ENCODE results near the gene LTB.

DNA sequence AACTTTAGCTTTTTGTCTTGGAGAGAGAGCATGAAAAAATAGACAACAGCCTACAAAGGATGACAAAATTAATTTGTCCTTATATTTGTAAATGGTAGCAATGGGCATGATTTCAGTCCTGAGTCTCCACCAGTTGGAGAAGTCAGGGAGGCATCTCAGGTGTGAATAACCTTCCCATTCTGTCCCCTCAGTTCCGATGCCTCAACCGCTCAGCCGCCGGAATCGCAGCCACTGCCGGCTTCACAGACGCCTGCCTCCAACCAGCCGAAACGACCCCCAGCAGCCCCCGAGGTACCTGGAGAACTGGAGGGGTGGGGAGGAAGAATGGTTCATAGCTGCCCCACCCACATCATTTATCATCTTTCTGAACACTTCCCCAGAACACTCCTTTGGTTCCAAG is 41.8 kb upstream of the LTB start:
- TF ChIP-seq HNF4G (IDR thresholded peaks at IDR 0.05) (no peak), EGR1 (IDR thresholded peaks at IDR 0.05; ENCODE audit: low read depth in 2 of 2) (no peak), JUND (IDR thresholded peaks at IDR 0.05) (no peak), YY1 (IDR thresholded peaks at IDR 0.05) (no peak), RAD21 (IDR thresholded peaks at IDR 0.05) (no peak), SP1 (IDR thresholded peaks at IDR 0.05) (no peak)
- TF ChIP-seq, protein P1, sequence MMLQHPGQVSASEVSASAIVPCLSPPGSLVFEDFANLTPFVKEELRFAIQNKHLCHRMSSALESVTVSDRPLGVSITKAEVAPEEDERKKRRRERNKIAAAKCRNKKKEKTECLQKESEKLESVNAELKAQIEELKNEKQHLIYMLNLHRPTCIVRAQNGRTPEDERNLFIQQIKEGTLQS (IDR thresholded peaks at IDR 0.05): no peak
- TF ChIP-seq, protein P2, sequence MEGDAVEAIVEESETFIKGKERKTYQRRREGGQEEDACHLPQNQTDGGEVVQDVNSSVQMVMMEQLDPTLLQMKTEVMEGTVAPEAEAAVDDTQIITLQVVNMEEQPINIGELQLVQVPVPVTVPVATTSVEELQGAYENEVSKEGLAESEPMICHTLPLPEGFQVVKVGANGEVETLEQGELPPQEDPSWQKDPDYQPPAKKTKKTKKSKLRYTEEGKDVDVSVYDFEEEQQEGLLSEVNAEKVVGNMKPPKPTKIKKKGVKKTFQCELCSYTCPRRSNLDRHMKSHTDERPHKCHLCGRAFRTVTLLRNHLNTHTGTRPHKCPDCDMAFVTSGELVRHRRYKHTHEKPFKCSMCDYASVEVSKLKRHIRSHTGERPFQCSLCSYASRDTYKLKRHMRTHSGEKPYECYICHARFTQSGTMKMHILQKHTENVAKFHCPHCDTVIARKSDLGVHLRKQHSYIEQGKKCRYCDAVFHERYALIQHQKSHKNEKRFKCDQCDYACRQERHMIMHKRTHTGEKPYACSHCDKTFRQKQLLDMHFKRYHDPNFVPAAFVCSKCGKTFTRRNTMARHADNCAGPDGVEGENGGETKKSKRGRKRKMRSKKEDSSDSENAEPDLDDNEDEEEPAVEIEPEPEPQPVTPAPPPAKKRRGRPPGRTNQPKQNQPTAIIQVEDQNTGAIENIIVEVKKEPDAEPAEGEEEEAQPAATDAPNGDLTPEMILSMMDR (IDR thresholded peaks at IDR 0.05; ENCODE audit: low read depth, low read length, missing input control): no peak
- TF ChIP-seq, protein P3, sequence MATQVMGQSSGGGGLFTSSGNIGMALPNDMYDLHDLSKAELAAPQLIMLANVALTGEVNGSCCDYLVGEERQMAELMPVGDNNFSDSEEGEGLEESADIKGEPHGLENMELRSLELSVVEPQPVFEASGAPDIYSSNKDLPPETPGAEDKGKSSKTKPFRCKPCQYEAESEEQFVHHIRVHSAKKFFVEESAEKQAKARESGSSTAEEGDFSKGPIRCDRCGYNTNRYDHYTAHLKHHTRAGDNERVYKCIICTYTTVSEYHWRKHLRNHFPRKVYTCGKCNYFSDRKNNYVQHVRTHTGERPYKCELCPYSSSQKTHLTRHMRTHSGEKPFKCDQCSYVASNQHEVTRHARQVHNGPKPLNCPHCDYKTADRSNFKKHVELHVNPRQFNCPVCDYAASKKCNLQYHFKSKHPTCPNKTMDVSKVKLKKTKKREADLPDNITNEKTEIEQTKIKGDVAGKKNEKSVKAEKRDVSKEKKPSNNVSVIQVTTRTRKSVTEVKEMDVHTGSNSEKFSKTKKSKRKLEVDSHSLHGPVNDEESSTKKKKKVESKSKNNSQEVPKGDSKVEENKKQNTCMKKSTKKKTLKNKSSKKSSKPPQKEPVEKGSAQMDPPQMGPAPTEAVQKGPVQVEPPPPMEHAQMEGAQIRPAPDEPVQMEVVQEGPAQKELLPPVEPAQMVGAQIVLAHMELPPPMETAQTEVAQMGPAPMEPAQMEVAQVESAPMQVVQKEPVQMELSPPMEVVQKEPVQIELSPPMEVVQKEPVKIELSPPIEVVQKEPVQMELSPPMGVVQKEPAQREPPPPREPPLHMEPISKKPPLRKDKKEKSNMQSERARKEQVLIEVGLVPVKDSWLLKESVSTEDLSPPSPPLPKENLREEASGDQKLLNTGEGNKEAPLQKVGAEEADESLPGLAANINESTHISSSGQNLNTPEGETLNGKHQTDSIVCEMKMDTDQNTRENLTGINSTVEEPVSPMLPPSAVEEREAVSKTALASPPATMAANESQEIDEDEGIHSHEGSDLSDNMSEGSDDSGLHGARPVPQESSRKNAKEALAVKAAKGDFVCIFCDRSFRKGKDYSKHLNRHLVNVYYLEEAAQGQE (IDR thresholded peaks at IDR 0.05): no peak

Data from liver (tissue), 3 donors.